GM19328 (cell line): ENCODE results near the gene SYNC.
"Not testable (repeated sequence)": the region's sequence is repeated elsewhere in the genome, so short reads cannot be mapped to it uniquely, and the experiment has no call there.

Experiments used
- ATAC-seq: cut with Tn5 transposase; IDR thresholded peaks from one replicate; pipeline ENCODE4 v1.9.1; 2021; ENCODE audit warnings: mild to moderate bottlenecking, moderate library complexity; ENCODE audit not compliant: unreplicated experiment

Gene SYNC

DNA sequence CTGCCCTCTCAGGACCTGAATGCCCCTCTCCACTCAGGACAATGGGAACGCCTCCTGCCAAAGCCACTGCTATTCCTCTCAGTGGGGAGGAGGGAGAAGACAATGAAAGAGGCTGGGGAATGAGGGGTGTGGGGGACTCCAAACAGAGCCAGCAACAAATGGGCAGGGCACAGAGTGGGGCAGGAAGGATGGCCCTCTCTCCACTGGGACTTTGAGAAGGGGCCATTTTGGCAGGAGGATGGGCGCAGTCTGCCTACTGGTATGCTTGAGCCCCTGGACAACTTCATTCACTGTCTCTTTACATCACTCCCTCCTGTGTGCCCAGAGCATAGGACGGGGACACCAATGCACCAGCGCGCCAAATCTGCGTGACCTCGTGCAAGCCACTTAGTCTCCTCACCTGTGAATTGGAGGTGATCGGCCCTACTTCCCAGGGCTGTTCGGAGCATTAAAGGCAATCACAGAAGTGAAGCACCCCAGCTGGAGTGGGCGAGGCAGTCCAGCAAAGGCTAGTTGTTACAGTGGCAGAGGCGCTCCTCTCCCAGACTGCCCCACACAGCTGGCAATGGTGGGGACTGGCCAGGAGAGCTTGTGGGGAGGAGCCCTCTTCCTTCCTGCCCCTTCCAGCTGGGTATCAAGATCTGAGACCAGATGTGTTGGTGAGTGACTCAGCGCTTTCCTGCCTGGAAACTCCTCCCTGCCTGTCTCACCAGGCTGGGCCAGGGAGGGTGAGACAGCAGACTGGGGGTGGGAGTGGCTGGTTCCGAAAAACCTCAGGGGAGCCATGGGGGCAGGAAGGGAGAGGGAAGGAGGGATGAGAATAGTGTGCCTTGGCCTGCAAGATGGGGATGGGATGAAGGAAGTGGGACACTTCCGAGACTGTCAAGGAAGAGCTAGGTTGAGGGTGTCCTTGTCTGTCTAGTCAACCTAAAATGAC lies 22.4 kb upstream of the SYNC start:
- ATAC-seq = no peak

GRCh38 chr1:32719681-32720275 lies 17.2 kb upstream of the SYNC start:
- no peak for ATAC-seq

DNA sequence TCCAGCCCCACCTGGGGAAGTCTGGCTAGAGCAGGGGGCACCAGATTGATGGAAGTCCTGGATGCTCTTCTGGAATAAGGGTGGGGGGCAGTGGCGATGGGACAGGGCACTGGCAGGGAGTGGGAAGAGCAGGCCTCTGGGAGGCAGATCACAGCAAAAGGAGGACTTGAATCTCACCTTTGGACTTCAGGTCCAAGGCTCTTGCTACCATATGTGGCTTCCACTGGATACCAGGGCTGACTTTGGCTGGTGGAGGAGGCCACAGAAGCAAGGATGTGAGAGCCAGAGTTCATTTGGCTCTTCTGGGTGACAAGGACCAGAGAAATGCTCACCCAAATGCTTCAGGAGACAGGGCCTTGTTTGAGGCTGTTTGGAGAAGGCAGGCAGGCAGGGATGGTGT lies 16.0 kb upstream of the SYNC start:
- ATAC-seq = no peak

DNA sequence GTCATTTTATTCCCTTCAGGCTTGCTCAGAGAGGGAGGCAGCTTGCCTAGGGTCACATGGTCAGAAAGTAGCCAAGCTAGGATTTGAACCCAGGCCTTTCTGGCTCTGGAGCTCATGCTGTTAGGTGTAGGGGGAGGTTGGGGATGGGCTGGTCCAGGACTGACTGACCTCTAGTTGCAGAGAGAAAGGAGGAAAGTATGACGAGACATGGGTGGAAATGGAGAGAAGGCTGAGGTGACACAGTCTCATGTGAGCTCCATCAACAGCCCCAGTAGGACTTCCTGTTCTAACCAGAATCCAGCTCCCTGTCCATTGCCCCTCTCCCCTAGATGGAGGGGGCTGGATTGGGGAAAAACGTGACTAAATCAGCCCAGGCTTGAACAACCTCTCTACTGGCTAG lies 15.5 kb upstream of the SYNC start:
- no peak for ATAC-seq

DNA sequence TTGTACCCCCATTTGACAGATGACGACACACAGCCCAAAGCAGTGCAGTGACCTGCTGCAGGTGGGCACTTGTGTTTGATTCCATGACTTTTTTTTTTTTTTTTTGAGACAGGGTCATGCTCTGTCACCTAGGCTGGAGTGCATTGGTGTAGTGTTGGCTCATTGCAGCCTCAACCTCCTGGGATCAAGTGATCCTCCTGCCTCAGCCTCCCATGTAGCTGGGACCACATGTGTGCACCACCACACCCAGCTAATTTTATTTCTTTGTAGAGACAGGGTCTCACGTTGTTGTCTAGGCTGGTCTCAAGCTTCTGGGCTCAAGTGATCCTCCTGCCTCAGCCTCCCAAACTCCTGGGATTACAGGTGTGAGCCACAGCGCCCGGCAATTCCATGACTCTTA lies 14.9 kb upstream of the SYNC start:
- ATAC-seq = no peak

GRCh38 chr1:32716312-32717148 lies 14.0 kb upstream of the SYNC start:
- no peak for ATAC-seq

DNA sequence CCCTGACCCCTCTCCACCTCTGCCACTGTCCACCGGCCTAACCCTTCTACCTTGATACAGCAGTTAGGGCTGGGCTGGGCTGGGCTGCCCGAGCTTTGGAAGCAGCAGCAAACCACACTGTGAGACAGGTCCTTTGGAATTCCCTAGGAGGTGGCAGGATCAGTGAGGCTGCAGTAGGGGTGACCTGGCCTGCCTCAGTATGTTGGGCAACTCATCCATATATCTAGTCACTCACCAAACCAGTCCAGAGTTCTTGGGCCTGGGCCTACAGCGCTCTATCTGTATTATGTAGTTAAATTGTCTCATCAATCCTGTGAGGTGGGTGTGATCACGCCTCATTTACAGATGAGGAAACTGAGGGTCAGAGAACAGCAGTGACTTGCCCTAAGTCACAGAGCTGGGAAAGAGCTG lies 13.3 kb upstream of the SYNC start:
- no peak for ATAC-seq

- no peak for ATAC-seq
Observed at GRCh38 chr1:32714277-32714676, 11.7 kb upstream of the SYNC start.

DNA sequence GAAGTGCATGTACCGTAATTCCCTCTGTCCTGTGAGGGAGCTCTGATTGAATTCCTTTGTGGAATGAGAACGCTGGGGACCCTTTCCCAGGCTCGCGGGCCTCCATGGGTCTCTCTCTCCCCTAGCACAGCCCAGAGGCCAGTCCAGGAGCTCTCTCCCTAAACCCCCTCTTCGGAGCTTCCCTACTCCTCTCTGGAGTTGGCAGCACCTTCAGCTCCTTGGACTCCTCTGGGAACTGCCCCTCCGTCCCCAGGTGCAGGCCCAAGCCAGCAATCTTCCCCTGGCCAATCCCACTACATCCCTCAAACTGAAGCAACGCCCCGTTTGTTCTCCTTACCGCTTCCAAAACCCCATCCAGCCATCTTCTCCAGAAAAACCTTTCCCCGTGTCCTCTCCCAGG lies 10.5 kb upstream of the SYNC start:
- no peak for ATAC-seq

DNA sequence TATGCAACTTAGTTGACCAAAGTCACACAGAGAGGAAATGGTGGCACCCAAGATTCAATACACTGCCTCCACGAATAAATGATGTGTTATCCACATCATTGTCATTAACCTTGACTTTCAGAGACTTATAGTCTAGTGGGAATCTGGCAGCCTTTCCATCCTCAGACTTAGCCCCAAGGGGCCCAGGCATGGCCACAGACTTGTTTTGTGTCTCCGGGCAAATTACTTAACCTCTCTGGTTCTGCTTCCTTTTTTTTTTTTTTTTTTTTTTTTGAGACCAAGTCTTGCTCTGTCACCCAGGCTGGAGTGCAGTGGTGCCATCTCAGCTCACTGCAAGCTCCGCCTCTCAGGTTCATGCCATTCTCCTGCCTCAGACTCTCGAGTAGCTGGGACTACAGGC lies 8.7 kb upstream of the SYNC start:
- not testable (repeated sequence) for ATAC-seq

DNA sequence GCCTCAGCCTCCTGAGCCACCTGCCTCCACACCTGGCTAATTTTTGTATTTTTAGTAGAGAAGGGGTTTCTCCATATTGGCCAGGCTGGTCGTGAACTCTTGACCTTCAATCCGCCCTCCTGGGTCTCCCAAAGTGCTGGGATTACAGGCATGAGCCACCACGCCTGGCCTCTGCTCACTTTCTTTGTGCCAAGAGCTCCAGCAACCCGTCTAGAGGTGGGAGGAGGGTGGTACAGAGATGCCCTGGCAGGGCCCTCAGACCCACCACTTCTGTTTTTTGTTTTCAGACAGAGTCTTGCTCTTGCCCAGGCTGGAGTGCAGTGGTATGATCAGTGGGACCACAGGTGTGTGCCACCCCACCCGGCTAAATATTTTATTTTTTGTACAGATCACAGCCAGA lies 6.9 kb upstream of the SYNC start:
- no peak for ATAC-seq

- ATAC-seq = no peak
Observed at GRCh38 chr1:32709075-32709474, 6.5 kb upstream of the SYNC start.

- ATAC-seq = no peak
Observed at GRCh38 chr1:32706491-32706890, 3.9 kb upstream of the SYNC start.

DNA sequence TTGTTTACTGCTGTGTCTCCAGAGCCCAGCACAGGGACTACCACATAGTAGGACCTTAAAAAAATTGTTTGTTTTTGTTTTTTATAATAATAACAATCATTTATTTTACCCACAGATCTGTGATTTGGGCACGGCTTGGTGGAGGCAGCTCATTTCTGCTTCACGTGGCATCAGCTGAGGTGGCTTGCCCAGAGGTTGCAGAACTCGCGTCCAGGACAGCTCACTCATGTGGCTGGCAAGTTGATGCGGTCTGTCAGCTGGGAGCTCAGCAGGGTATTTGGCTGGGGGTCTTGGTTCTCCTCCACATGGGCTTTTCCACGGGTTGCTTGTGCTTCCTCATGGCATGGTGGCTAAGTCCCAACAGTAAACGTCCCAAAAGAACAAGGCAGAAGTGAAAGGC lies 2.9 kb upstream of the SYNC start:
- ATAC-seq = no peak

GRCh38 chr1:32703479-32704291 lies 1.1 kb upstream of the SYNC start:
- no peak for ATAC-seq

DNA sequence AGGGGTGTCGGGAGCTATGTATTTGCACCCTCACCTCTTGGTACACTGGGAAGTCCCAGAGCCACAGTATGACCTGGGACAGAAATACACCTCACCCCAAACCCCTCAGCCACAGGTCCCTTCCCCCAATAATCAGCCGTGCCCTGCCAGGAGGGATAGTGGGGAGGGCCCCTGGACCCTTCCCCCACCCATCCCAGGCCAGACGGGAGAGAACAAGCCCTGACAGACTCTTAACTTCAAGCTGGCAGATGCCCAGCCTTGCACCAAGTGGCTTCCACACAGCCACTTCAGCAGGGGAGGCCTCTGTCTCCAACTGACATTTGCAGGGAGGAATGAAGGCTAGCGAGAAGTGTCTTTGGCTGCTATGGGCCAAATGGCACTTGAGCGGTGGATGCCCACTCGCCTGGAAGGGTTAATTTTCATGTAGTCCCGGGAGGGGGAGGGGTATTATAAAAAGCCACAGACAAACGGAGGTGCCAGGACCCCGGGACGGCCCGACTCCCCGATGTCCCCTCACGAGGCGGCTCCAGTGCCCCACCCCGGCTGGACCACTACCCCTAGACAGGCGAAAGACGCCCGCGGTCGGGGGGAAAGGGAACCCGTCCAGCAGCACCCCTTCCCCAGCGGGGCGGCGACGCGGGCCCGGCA lies 495 bp downstream of the SYNC start:
- ATAC-seq = no peak

DNA sequence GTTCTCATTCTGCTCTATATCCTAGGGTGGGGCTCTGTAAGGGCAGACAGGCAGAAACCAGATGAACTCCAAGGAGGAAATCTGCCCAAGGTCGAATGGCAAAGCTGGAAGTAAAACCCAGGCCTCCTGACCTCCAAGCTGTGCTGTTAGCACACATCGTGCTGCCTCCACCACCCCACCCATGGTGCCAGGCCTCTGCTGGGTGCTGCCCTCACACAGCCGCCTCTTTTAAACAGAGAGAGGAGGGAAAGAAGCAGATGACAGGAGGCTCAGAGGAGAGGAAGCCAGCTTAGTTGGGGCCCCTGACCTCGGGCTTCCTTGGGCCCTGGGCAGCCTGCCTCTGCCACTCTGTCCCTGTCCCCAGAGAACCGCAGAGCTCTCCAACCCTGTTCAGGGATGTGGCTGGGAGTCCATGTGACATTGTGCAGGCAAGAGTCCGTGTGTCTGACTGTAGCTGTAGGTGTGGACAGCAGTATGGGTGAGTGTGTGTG lies 1.1 kb downstream of the SYNC start:
- ATAC-seq = no peak

DNA sequence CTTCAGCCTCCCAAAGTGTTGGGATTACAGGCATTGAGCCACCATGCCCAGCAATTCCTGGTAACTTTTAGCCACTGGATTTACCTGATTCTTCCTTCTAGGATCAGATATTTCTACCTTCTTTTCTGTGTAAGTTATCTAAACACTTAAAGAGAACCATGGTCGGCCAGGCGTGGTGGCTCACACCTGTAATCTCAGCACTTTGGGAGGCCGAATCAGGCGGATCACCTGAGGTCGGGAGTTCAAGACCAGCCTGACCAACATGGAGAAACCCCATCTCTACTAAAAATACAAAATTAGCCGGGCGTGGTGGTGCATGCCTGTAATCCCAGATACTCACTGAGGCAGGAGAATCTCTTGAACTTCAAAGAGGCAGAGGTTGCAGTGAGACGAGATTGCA lies 5.6 kb downstream of the SYNC start:
- ATAC-seq = not testable (repeated sequence)

DNA sequence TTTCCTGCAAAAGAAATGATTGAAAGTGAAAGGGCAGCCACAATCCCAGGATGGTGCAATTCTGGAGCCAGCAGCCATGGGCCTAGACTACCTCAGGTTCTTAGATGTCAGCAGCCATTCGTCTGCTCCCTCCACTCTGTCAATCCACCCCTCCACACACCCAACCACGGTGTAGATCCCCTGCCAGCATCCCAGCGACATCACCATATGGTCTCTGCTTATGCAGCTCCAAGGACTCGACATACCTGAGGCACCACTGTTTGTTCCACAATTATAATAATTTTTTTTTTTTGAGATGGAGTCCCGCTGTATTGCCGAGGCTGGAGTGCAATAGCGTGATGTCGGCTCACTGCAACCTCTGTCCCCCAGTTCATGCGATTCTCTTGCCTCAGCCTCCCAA lies 6.5 kb downstream of the SYNC start:
- no peak for ATAC-seq
